ENCODE results near the gene TPSD1. TPM values are rescaled to one million over a fixed set of nuclear protein-coding genes. Genes with fewer than 3 reads are reported as not detected.
"Not testable (repeated sequence)": the region's sequence is repeated elsewhere in the genome, so short reads cannot be mapped to it uniquely, and the experiment has no call there.

TPSD1 gene
- total RNA-seq = not detected in 2 replicates

DNA sequence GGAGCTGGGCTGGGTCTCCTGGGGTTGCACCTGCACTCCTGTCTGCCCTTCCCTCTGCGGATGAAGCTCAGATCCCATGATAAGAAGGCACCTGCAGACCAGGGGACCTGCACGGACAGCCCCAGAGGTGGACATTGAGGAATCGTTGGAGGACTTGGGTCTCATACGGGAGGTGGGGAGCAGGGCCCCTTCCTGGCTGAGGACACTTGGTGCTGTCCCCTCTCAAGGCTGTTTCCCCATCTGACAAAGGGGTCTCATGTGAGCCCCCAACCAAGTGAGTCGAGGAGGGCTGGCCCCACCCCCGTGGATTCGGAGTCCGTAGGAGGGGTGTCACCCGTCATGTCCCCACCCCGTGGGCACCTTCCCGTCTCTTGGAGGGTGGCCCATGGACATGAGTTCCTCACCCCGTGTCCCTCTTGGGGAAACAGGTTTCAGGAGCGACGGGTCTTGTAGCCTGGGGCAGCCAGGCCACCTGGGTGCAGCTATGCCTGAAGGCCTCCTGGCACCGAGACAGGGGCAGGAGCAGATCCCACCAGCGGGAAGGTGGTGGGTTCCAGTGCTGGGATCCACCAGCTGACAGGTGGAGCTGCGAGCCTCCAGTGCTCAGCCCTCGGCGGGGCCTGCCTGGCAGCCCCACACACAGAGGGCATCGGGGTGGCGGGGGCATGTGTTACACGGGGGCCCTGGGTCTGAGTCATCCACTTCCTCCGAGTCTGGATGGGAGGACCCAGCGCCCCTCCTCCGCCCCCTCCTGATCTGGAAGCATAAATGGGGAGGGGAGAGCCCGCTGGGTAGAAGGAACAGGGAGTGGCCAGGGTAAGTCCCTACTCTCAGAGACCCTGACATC lies at the start of gene TPSD1:
TSS of gene TPSD1 (plus strand) at position 794 of the 847 bp plus-strand sequence. CDS start 212 bp downstream, outside the sequence.
- H3K4me3 Mint-ChIP-seq (ENCODE audit: low read depth); H3K27me3 Mint-ChIP-seq (ENCODE audit: low read depth); intact Hi-C loops (cut with micrococcal nuclease); H3K36me3 Mint-ChIP-seq (ENCODE audit: low read depth); DNase-seq (ENCODE audit: low spot score); H3K27ac Mint-ChIP-seq; H3K4me1 Mint-ChIP-seq (ENCODE audit: low read depth); H3K9me3 Mint-ChIP-seq: not testable (repeated sequence)

DNA sequence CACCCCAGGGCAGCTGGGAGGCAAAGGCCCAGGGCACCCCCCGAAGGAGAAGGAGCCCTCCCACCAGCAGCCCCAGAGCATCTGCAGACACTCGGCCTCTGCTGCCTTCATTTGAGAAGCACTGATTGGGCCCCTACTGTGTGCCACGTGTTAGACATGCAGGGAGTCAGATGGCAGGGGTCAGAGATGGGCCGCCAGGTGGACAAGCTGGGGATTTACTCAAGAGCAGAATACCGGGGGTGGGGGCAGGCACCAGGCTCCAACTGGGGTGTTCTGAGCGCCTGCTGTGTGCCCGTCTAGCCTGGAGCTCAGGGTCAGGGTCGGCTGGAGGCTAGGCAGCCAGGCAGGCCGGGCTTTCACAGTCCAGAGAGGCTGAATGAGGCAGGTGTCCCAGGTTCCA lies 49.5 kb upstream of the TPSD1 start:
- no peak overlapping the region for H3K4me3 Mint-ChIP-seq (ENCODE audit: low read depth)
- no peak overlapping the region for H3K27ac Mint-ChIP-seq
- intact Hi-C loops (cut with micrococcal nuclease) = no loop called here

DNA sequence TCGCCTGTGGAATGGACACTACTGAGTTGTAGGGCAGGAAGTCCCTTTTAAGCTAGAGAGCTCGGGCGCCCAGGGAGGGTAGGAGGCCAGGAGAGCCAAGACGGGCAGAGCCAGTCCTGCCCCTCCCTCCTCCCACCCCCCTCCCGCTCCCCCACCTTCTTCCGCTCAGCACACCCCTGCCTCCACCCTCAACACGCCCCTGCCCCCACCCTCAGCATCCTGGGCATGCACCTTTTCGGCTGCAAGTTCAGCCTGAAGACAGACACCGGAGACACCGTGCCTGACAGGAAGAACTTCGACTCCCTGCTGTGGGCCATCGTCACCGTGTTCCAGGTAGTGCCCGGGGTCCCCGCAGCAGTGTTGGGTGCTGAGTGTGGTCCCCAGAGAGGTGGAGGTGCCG lies 49.1 kb upstream of the TPSD1 start:
- H3K4me1 Mint-ChIP-seq (ENCODE audit: low read depth) = no peaks in the 10 kb centered on the region
- no peaks in the 10 kb centered on the region for H3K9me3 Mint-ChIP-seq
- intact Hi-C loops (cut with micrococcal nuclease) = no loop called here
- H3K36me3 Mint-ChIP-seq (ENCODE audit: low read depth) = no peaks in the 10 kb centered on the region
- no peak overlapping the region for H3K27ac Mint-ChIP-seq
- no peak overlapping the region for H3K4me3 Mint-ChIP-seq (ENCODE audit: low read depth)
- DNase-seq (ENCODE audit: low spot score) = no peak
- no peaks in the 10 kb centered on the region for H3K27me3 Mint-ChIP-seq (ENCODE audit: low read depth)

More for the DNA sequence above, 49.5 kb upstream of the TPSD1 start:
- Mint-ChIP-seq H3K9me3 (no peaks in the 10 kb centered on the region), H3K36me3 (ENCODE audit: low read depth) (no peaks in the 10 kb centered on the region), H3K4me1 (ENCODE audit: low read depth) (no peaks in the 10 kb centered on the region), H3K27me3 (ENCODE audit: low read depth) (no peaks in the 10 kb centered on the region)
- DNase-seq (ENCODE audit: low spot score) = no peak

DNA sequence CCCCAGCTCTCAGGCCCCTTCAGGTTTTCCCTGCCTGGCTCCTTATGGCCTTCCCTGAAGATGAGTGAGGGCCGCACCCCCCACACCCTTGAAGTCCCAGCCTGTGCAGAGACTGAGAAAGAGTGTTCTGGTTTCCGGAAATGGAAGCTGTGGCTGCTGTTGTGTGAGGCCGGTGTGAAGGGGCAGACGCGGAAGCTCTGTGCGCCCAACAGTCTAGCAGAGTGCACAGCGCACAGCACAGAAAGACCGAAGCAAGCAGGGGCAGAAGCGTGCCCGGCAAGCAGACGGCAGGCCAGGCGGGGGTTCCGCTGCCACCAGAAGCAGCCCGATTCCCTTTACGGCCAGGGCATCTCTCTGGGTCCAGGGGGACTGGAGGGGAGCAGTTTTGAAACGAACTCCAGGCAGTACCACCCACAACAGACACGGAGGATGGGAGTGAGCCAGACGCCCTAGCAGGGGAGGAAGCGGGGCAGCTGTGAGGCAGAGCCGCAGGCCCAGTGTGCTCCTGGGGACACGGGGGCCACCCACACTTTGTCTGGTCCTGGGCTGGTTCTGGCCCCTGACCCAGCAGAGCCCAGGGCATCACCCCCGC lies 47.5 kb upstream of the TPSD1 start:
- intact Hi-C loops (cut with micrococcal nuclease) = no loop called here
- no peak for DNase-seq (ENCODE audit: low spot score)
- Mint-ChIP-seq H3K27me3 (ENCODE audit: low read depth) (no peaks in the 10 kb centered on the region), H3K27ac (no peak overlapping the region), H3K9me3 (no peaks in the 10 kb centered on the region), H3K4me3 (ENCODE audit: low read depth) (no peak overlapping the region), H3K4me1 (ENCODE audit: low read depth) (no peaks in the 10 kb centered on the region), H3K36me3 (ENCODE audit: low read depth) (no peaks in the 10 kb centered on the region)

DNA sequence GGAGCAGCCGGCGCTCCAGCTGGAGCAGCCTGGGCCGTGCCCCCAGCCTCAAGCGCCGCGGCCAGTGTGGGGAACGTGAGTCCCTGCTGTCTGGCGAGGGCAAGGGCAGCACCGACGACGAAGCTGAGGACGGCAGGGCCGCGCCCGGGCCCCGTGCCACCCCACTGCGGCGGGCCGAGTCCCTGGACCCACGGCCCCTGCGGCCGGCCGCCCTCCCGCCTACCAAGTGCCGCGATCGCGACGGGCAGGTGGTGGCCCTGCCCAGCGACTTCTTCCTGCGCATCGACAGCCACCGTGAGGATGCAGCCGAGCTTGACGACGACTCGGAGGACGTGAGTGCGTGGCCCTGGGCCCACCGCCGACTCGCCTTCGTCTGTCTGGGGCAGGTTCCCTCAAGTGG lies 46.8 kb upstream of the TPSD1 start:
- no peaks in the 10 kb centered on the region for H3K27me3 Mint-ChIP-seq (ENCODE audit: low read depth)
- H3K4me3 Mint-ChIP-seq (ENCODE audit: low read depth) = no peak overlapping the region
- no peaks in the 10 kb centered on the region for H3K4me1 Mint-ChIP-seq (ENCODE audit: low read depth)
- no peaks in the 10 kb centered on the region for H3K9me3 Mint-ChIP-seq
- no peak for DNase-seq (ENCODE audit: low spot score)
- H3K27ac Mint-ChIP-seq = no peak overlapping the region
- intact Hi-C loops (cut with micrococcal nuclease) = no loop called here
- no peaks in the 10 kb centered on the region for H3K36me3 Mint-ChIP-seq (ENCODE audit: low read depth)

DNA sequence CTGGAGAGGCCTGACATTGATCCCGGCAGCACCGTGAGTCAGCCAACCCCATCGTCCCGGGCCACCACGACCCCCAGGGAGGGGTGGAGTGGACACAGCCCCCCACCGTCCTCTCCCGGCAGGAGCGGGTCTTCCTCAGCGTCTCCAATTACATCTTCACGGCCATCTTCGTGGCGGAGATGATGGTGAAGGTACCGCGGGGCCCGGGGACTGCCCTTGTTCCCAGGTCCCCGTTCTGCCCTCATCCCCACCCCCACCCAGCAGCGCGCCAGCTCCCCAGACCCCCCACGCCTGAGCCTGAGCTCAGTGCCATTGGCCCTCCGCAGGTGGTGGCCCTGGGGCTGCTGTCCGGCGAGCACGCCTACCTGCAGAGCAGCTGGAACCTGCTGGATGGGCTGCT lies 45.4 kb upstream of the TPSD1 start:
- H3K36me3 Mint-ChIP-seq (ENCODE audit: low read depth) = no peaks in the 10 kb centered on the region
- H3K9me3 Mint-ChIP-seq = no peaks in the 10 kb centered on the region
- no peak overlapping the region for H3K4me3 Mint-ChIP-seq (ENCODE audit: low read depth)
- DNase-seq (ENCODE audit: low spot score) = no peak
- intact Hi-C loops (cut with micrococcal nuclease) = no loop called here
- H3K27me3 Mint-ChIP-seq (ENCODE audit: low read depth) = no peaks in the 10 kb centered on the region
- H3K27ac Mint-ChIP-seq = no peak overlapping the region
- H3K4me1 Mint-ChIP-seq (ENCODE audit: low read depth) = no peaks in the 10 kb centered on the region

DNA sequence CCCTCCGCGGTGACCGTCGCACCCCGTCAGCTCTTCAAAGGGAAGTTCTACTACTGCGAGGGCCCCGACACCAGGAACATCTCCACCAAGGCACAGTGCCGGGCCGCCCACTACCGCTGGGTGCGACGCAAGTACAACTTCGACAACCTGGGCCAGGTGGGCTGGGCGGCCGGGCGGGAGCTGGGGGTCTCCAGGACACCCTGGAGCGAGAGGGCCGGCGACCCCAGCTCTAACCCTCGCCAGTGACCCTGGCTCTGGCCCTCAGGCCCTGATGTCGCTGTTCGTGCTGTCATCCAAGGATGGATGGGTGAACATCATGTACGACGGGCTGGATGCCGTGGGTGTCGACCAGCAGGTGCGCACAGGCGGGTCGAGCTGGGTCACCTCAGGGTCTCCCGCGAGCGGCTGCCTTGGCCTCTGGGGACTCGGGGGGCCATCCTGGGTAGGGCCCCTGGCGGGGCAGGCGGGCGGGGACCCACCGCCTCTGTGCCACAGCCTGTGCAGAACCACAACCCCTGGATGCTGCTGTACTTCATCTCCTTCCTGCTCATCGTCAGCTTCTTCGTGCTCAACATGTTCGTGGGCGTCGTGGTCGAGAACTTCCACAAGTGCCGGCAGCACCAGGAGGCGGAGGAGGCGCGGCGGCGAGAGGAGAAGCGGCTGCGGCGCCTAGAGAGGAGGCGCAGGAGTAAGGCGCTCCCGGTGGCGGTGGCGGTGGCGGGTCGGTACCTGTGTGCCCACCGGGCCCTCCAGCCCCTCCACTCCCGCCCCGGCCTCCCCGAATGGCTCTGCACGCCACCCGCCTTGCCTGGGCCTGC lies 44.2 kb upstream of the TPSD1 start:
- Mint-ChIP-seq H3K4me1 (ENCODE audit: low read depth) (no peaks in the 10 kb centered on the region), H3K4me3 (ENCODE audit: low read depth) (no peak overlapping the region), H3K36me3 (ENCODE audit: low read depth) (no peaks in the 10 kb centered on the region), H3K27ac (no peak overlapping the region), H3K9me3 (no peaks in the 10 kb centered on the region), H3K27me3 (ENCODE audit: low read depth) (no peaks in the 10 kb centered on the region)
- intact Hi-C loops (cut with micrococcal nuclease) = no loop called here
- DNase-seq (ENCODE audit: low spot score) = no peak

DNA sequence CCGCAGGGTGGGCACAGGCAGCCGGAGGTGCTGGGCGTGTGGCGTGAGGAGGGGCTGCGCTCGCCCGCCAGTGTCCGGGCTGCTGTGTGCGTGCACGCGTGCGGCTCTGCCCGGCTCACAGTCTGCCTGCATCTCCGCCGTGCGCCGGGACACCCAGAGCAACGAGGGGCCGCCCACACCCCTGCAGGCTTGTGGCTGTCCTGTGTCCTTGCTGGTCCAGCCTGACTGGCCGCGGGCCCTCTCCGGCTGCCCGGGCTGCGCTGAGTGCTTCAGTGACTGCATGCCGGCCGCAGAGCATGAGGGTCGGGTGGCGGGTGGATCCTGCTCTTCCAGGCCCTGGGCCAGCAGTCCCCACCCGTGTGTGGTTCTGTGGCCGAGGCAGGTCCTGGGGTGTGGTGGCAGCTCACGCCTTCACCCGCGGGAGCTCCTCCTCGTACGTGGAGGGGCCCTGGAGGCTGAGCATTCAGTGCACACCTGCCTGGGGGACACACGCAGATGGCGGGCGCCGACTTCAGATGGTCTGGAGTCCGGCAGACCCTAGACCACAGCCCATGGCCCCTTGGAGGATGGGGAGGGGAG lies 43.2 kb upstream of the TPSD1 start:
- Mint-ChIP-seq H3K4me1 (ENCODE audit: low read depth) (no peaks in the 10 kb centered on the region), H3K27me3 (ENCODE audit: low read depth) (no peaks in the 10 kb centered on the region), H3K4me3 (ENCODE audit: low read depth) (no peak overlapping the region), H3K27ac (no peak overlapping the region), H3K36me3 (ENCODE audit: low read depth) (no peaks in the 10 kb centered on the region), H3K9me3 (no peaks in the 10 kb centered on the region)
- DNase-seq (ENCODE audit: low spot score) = no peak
- intact Hi-C loops (cut with micrococcal nuclease) = no loop called here

DNA sequence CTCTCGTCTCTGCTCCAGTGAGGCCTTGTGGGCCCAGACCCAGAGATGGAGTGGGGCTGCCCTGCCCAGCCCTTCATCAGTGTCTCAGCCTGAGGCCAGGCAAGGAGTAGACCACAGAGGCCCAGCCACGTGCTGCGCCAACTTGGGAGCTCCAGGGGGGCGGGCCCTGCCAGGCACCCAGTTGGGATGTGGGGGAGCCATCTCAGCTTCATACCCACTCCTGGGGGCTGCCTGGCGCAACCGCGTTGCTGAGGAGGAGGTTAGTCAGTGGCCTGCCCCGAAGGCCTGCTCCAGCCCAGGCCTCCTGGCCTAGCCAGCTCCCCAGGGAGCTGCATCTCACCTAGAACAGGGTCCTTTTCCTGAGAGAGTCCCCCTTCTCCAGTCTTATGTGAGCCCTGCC lies 42.6 kb upstream of the TPSD1 start:
- no peak for DNase-seq (ENCODE audit: low spot score)
- Mint-ChIP-seq H3K36me3 (ENCODE audit: low read depth) (no peaks in the 10 kb centered on the region), H3K4me1 (ENCODE audit: low read depth) (no peaks in the 10 kb centered on the region), H3K4me3 (ENCODE audit: low read depth) (no peak overlapping the region), H3K27me3 (ENCODE audit: low read depth) (no peaks in the 10 kb centered on the region), H3K27ac (no peak overlapping the region), H3K9me3 (no peaks in the 10 kb centered on the region)
- intact Hi-C loops (cut with micrococcal nuclease) = no loop called here

DNA sequence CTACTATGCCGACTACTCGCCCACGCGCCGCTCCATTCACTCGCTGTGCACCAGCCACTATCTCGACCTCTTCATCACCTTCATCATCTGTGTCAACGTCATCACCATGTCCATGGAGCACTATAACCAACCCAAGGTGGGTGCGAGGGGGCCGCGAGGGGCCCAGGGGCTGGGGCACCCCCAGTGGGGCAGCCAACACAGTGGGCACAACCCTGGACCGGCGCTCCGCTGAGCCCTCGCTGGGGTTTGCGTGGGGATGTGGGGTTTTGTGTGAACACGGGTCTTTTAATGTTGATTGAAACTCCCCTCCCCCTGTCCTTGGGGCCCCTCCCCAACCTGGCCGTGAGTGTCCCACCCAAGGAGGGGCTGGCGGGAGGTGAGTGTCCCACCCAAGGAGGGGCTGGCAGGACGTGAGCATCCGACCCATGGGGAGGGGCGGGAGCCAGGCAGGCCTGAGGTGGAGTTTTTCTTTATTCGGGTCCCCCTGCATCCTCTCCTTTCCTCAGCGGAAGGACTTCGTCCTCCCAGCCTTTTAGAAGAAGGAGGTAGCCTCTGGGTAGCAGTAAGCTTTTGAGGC lies 42.0 kb upstream of the TPSD1 start:
- Mint-ChIP-seq H3K9me3 (no peaks in the 10 kb centered on the region), H3K36me3 (ENCODE audit: low read depth) (no peaks in the 10 kb centered on the region), H3K4me3 (ENCODE audit: low read depth) (no peak overlapping the region), H3K27ac (no peak overlapping the region), H3K27me3 (ENCODE audit: low read depth) (no peaks in the 10 kb centered on the region), H3K4me1 (ENCODE audit: low read depth) (no peaks in the 10 kb centered on the region)
- intact Hi-C loops (cut with micrococcal nuclease) = no loop called here
- DNase-seq (ENCODE audit: low spot score) = no peak

DNA sequence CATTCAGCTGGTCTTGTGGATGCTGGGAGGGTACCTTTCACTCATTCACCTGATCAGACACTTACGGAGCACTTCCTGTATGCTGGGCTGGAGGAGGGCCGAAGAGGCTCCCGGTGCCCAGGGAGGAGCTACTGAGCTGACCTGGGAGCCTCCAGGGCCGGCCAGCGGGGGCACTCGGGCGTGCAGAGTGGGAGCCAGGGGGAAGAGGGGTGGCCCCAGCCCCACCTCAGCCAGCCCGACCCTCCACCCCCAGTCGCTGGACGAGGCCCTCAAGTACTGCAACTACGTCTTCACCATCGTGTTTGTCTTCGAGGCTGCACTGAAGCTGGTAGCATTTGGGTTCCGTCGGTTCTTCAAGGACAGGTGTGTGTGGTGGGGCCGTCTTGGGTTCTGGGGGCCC lies 41.1 kb upstream of the TPSD1 start:
- no peaks in the 10 kb centered on the region for H3K4me1 Mint-ChIP-seq (ENCODE audit: low read depth)
- DNase-seq (ENCODE audit: low spot score) = no peak
- H3K27me3 Mint-ChIP-seq (ENCODE audit: low read depth) = no peaks in the 10 kb centered on the region
- no peak overlapping the region for H3K4me3 Mint-ChIP-seq (ENCODE audit: low read depth)
- intact Hi-C loops (cut with micrococcal nuclease) = no loop called here
- H3K36me3 Mint-ChIP-seq (ENCODE audit: low read depth) = no peaks in the 10 kb centered on the region
- no peaks in the 10 kb centered on the region for H3K9me3 Mint-ChIP-seq
- no peak overlapping the region for H3K27ac Mint-ChIP-seq

DNA sequence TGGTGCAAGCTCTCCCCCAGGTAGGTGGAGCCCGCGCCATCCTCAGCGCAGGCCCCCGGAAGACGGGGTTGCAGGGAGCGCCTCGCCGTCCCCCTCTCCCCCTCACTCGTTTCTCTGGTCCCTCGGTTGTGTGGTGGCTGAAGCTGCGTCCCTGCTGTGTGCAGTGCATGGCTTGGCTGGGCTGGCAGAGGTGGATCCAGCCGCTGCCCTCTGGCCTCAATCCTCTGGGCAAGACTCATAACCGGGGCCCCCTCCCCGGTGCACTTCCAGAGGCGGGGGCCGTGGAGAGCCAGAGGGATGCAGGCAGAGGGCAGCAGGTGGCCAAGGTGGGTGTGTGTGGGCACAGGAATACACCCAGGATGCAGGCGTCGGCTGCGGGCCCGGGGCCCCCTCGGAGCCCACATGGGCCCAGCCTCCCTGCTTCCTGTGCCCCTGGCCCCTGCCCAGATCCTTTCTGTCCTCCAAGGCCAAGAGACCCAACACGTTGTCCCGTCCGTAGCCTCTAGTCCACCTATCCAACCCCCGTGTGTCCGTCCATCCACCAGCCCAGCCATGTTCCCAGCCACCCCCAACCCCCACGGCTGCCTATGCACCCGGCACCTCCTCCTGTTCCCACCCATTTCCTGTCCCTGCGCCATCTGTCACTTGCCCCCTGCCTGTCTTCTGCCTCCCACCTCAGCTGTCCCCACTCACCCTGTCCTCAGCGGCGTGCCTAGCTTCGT lies 40.1 kb upstream of the TPSD1 start:
- Mint-ChIP-seq H3K4me1 (ENCODE audit: low read depth) (no peaks in the 10 kb centered on the region), H3K27me3 (ENCODE audit: low read depth) (no peaks in the 10 kb centered on the region), H3K36me3 (ENCODE audit: low read depth) (no peaks in the 10 kb centered on the region), H3K9me3 (no peaks in the 10 kb centered on the region), H3K27ac (no peak overlapping the region), H3K4me3 (ENCODE audit: low read depth) (no peak overlapping the region)
- no peak for DNase-seq (ENCODE audit: low spot score)
- intact Hi-C loops (cut with micrococcal nuclease) = no loop called here
